ENCODE data around the gene FUBP3.

FUBP3 gene

GRCh38 chr9:130542038-130542437 is 37.3 kb upstream of the FUBP3 start:
- peaks cover 19% of the 10 kb centered on the region for H3K27me3 ChIP-seq (ENCODE audit: control insufficient read depth, low read length)
- H3K4me1 ChIP-seq (ENCODE audit: control insufficient read depth, low read length), result no peaks in the 10 kb centered on the region
- H3K36me3 ChIP-seq (ENCODE audit: control insufficient read depth, low read length), result no peaks in the 10 kb centered on the region
- no peak overlapping the region for H3K27ac ChIP-seq (ENCODE audit: low read depth, low read length)
- H3K4me2 ChIP-seq (ENCODE audit: low read length), result no peak overlapping the region
- no peak overlapping the region for H3K4me3 ChIP-seq (ENCODE audit: low read length)
- H3K9me2 ChIP-seq (replicated peaks; ENCODE audit: control insufficient read depth, low read length), result no peaks in the 10 kb centered on the region
- no peaks in the 10 kb centered on the region for H3K9me3 ChIP-seq (ENCODE audit: control insufficient read depth, insufficient read depth, low read length)
- TF ChIP-seq EZH2phosphoT487 (IDR thresholded peaks at IDR 0.05; ENCODE audit: borderline replicate concordance, low read length) (no peak), CTCF (IDR thresholded peaks at IDR 0.05; ENCODE audit: low read depth, low read length, poor library complexity, severe bottlenecking) (no peak)
- H3K79me2 ChIP-seq (ENCODE audit: control insufficient read depth, low read length), result no peaks in the 10 kb centered on the region
- H3F3A ChIP-seq (ENCODE audit: control insufficient read depth, insufficient read depth), result no peaks in the 10 kb centered on the region
- H4K20me1 ChIP-seq (ENCODE audit: control insufficient read depth, insufficient read depth, low read depth, low read length), result no peaks in the 10 kb centered on the region

GRCh38 chr9:130542457-130543228 is 36.7 kb upstream of the FUBP3 start:
- Histone ChIP-seq H3K4me1 (ENCODE audit: control insufficient read depth, low read length) (no peaks in the 10 kb centered on the region), H3F3A (ENCODE audit: control insufficient read depth, insufficient read depth) (no peaks in the 10 kb centered on the region), H3K4me3 (ENCODE audit: low read length) (no peak overlapping the region), H3K27me3 (ENCODE audit: control insufficient read depth, low read length) (peaks cover 13% of the 10 kb centered on the region), H3K4me2 (ENCODE audit: low read length) (no peak overlapping the region), H3K9me2 (replicated peaks; ENCODE audit: control insufficient read depth, low read length) (no peaks in the 10 kb centered on the region), H3K36me3 (ENCODE audit: control insufficient read depth, low read length) (no peaks in the 10 kb centered on the region), H3K9me3 (ENCODE audit: control insufficient read depth, insufficient read depth, low read length) (no peaks in the 10 kb centered on the region), H3K27ac (ENCODE audit: low read depth, low read length) (no peak overlapping the region), H3K79me2 (ENCODE audit: control insufficient read depth, low read length) (no peaks in the 10 kb centered on the region), H4K20me1 (ENCODE audit: control insufficient read depth, insufficient read depth, low read depth, low read length) (no peaks in the 10 kb centered on the region)
- TF ChIP-seq CTCF (IDR thresholded peaks at IDR 0.05; ENCODE audit: low read depth, low read length, poor library complexity, severe bottlenecking) (no peak), EZH2phosphoT487 (IDR thresholded peaks at IDR 0.05; ENCODE audit: borderline replicate concordance, low read length) (no peak)

- H3K27ac ChIP-seq (ENCODE audit: low read depth, low read length), result no peak overlapping the region
- H4K20me1 ChIP-seq (ENCODE audit: control insufficient read depth, insufficient read depth, low read depth, low read length), result no peaks in the 10 kb centered on the region
- no peak overlapping the region for H3K4me2 ChIP-seq (ENCODE audit: low read length)
- no peaks in the 10 kb centered on the region for H3K9me3 ChIP-seq (ENCODE audit: control insufficient read depth, insufficient read depth, low read length)
- TF ChIP-seq CTCF (IDR thresholded peaks at IDR 0.05; ENCODE audit: low read depth, low read length, poor library complexity, severe bottlenecking) (no peak), EZH2phosphoT487 (IDR thresholded peaks at IDR 0.05; ENCODE audit: borderline replicate concordance, low read length) (no peak)
- H3K79me2 ChIP-seq (ENCODE audit: control insufficient read depth, low read length), result no peaks in the 10 kb centered on the region
- peaks cover 10% of the 10 kb centered on the region; the same call in 1 of the 2 replicates for H3K27me3 ChIP-seq (ENCODE audit: control insufficient read depth, low read length)
- no peaks in the 10 kb centered on the region for H3K9me2 ChIP-seq (replicated peaks; ENCODE audit: control insufficient read depth, low read length)
- no peaks in the 10 kb centered on the region for H3F3A ChIP-seq (ENCODE audit: control insufficient read depth, insufficient read depth)
- H3K36me3 ChIP-seq (ENCODE audit: control insufficient read depth, low read length), result no peaks in the 10 kb centered on the region
- no peaks in the 10 kb centered on the region for H3K4me1 ChIP-seq (ENCODE audit: control insufficient read depth, low read length)
- H3K4me3 ChIP-seq (ENCODE audit: low read length), result no peak overlapping the region
These were observed 36.0 kb upstream of the FUBP3 start for GRCh38 chr9:130543368-130543767.

All from DOHH2 (cell line).